ENCODE data around the gene GALNT17.

DNA sequence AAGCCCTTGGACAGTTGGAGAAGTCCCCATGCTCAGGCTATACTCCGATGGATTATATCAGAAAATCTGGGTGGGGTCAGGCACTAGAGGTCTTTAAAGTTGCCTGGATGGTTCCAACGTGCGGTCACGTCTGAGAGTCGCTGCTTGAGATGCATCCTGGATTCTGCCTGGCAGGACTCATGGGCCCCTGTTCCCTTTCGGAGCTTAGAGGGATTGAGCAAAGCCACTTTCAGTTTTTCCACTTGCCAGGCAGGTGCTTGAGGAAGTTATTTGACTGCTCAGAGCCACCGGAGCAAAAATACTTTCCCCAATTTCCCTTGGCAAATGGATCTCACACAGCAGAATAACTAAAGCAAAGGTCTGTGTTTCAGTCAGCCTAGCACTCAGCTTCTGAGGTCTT lies 129.1 kb downstream of the GALNT17 start:
- TF ChIP-seq, protein P1, sequence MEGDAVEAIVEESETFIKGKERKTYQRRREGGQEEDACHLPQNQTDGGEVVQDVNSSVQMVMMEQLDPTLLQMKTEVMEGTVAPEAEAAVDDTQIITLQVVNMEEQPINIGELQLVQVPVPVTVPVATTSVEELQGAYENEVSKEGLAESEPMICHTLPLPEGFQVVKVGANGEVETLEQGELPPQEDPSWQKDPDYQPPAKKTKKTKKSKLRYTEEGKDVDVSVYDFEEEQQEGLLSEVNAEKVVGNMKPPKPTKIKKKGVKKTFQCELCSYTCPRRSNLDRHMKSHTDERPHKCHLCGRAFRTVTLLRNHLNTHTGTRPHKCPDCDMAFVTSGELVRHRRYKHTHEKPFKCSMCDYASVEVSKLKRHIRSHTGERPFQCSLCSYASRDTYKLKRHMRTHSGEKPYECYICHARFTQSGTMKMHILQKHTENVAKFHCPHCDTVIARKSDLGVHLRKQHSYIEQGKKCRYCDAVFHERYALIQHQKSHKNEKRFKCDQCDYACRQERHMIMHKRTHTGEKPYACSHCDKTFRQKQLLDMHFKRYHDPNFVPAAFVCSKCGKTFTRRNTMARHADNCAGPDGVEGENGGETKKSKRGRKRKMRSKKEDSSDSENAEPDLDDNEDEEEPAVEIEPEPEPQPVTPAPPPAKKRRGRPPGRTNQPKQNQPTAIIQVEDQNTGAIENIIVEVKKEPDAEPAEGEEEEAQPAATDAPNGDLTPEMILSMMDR (IDR thresholded peaks at IDR 0.05; ENCODE audit: poor library complexity, severe bottlenecking) = no peak
- no peak for TF ChIP-seq POLR2AphosphoS5 (IDR thresholded peaks at IDR 0.05)

Data from neural cell (in vitro differentiated cells).